HepG2 (cell line): ENCODE data around the gene OTOP2. TPM values are rescaled to one million over a fixed set of nuclear protein-coding genes. Genes with fewer than 3 reads are reported as not detected.

Experiments used
- ATF1 ChIP-seq: IDR thresholded peaks from 2 replicates; pipeline ENCODE4 v1.6.1; 2016; ENCODE audit warnings: mild to moderate bottlenecking, control low read depth
- KLF13 ChIP-seq: sonication (generic); formaldehyde crosslinking; IDR thresholded peaks from 2 replicates; pipeline ENCODE4 v1.4.0; 2020; ENCODE audit warnings: mild to moderate bottlenecking, missing genetic modification reagents
- NFE2 ChIP-seq: sonication (generic); formaldehyde crosslinking; IDR thresholded peaks from 2 replicates; pipeline ENCODE4 v1.4.0; 2020; ENCODE audit warnings: missing genetic modification reagents
- RBM22 ChIP-seq: fragments of 200-400 bp; formaldehyde crosslinking; optimal IDR thresholded peaks from 2 replicates; pipeline ENCODE3; 2017; ENCODE audit warnings: mild to moderate bottlenecking, low read length, moderate library complexity
- REPIN1 ChIP-seq: sonication (generic); formaldehyde crosslinking; IDR thresholded peaks from 2 replicates; pipeline ENCODE4 v1.8.0; 2022; ENCODE audit warnings: missing genetic modification reagents, low read depth, mild to moderate bottlenecking, borderline replicate concordance
- TERF1 ChIP-seq: sonication (generic); formaldehyde crosslinking; IDR thresholded peaks from 2 replicates; pipeline ENCODE4 v1.8.0; 2022; ENCODE audit warnings: mild to moderate bottlenecking, missing genetic modification reagents, moderate library complexity
- THAP11 ChIP-seq: IDR thresholded peaks from 2 replicates; pipeline ENCODE4 v1.6.1; 2016; ENCODE audit warnings: missing biosample characterization, missing genetic modification reagents
- TRAFD1 ChIP-seq: sonication (generic); formaldehyde crosslinking; IDR thresholded peaks from 2 replicates; pipeline ENCODE4 v1.5.1; 2020; ENCODE audit warnings: missing genetic modification reagents, mild to moderate bottlenecking, borderline replicate concordance
- ZFP36L2 ChIP-seq: sonication (generic); formaldehyde crosslinking; IDR thresholded peaks from 2 replicates; pipeline ENCODE4 v1.4.0; 2020; ENCODE audit warnings: missing genetic modification reagents
- ZFP37 ChIP-seq: sonication (generic); formaldehyde crosslinking; IDR thresholded peaks from 2 replicates; pipeline ENCODE4 v1.4.0; 2020; ENCODE audit warnings: missing genetic modification reagents, borderline replicate concordance
- ZNF280B ChIP-seq: sonication (generic); formaldehyde crosslinking; IDR thresholded peaks from 2 replicates; pipeline ENCODE4 v1.5.0; 2020; ENCODE audit warnings: missing genetic modification reagents, mild to moderate bottlenecking, borderline replicate concordance
- ZNF350 ChIP-seq: sonication (generic); formaldehyde crosslinking; IDR thresholded peaks from 2 replicates; pipeline ENCODE4 v1.4.0; 2020; ENCODE audit warnings: mild to moderate bottlenecking, low read depth, missing genetic modification reagents, borderline replicate concordance
- ZNF784 ChIP-seq: sonication (generic); formaldehyde crosslinking; IDR thresholded peaks from 2 replicates; pipeline ENCODE4 v1.5.1; 2020; ENCODE audit warnings: missing genetic modification reagents, mild to moderate bottlenecking, borderline replicate concordance
- polyA plus RNA-seq, 8 experiments: library from polyadenylated mRNA; depleted of rRNA in 3 of 8; stranded (reverse) in 7 of 8; unstranded in 1 of 8; fragments of >200 nt; fragmentation: Illumina TruSeq in 4 of 8; extraction: Trizol in 4 of 8; gene quantifications; 2 replicates each; pipeline versions ENCODE4 v1.2.1 to v1.2.3, GENCODE V29; 2011 to 2016; ENCODE audit warnings: low read depth in 4 of 8, missing spikeins in 1 of 8, mixed read lengths in 1 of 8; ENCODE audit not compliant: insufficient read depth in 1 of 8
- total RNA-seq, 5 experiments: library from RNA; depleted of rRNA; stranded (reverse); fragments of >200 nt; fragmentation: Illumina TruSeq; extraction: Trizol; gene quantifications; 2 replicates each; pipeline ENCODE4 v1.2.3, GENCODE V29; 2016; ENCODE audit warnings: low read depth in 1 of 5
- TF ChIP-seq, protein P1 (sequence below): sonication (generic); formaldehyde crosslinking; IDR thresholded peaks from 2 replicates; pipeline ENCODE4 v1.5.0; 2020; ENCODE audit warnings: mild to moderate bottlenecking, missing genetic modification reagents
- TF ChIP-seq, protein P2 (sequence below): sonication (generic); formaldehyde crosslinking; IDR thresholded peaks from 2 replicates; pipeline ENCODE4 v1.5.0; 2020; ENCODE audit warnings: missing genetic modification reagents, mild to moderate bottlenecking, borderline replicate concordance
- TF ChIP-seq, protein P3 (sequence below): fragments of 450-650 bp; IDR thresholded peaks from 2 replicates; pipeline ENCODE4 v1.6.1; 2017
- TF ChIP-seq, protein P4 (sequence below): sonication (generic); formaldehyde crosslinking; IDR thresholded peaks from 2 replicates; pipeline ENCODE4 v1.4.0; 2020; ENCODE audit warnings: low read depth, mild to moderate bottlenecking, missing genetic modification reagents

OTOP2 gene
- total and polyA plus RNA-seq, 2 of the 13 experiments (the other 11 are each of a cell fraction or from before 2014, with no cell fraction given), result not detected

- no peak for TF ChIP-seq TERF1 (CRISPR knock-in tag)
- TF ChIP-seq, protein P1, sequence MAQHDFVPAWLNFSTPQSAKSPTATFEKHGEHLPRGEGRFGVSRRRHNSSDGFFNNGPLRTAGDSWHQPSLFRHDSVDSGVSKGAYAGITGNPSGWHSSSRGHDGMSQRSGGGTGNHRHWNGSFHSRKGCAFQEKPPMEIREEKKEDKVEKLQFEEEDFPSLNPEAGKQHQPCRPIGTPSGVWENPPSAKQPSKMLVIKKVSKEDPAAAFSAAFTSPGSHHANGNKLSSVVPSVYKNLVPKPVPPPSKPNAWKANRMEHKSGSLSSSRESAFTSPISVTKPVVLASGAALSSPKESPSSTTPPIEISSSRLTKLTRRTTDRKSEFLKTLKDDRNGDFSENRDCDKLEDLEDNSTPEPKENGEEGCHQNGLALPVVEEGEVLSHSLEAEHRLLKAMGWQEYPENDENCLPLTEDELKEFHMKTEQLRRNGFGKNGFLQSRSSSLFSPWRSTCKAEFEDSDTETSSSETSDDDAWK, result no peak
- TF ChIP-seq, protein P2, sequence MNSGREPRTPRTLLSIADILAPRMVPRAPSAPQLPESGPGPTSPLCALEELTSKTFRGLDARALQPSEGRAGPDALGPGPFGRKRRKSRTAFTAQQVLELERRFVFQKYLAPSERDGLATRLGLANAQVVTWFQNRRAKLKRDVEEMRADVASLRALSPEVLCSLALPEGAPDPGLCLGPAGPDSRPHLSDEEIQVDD, result no peak
- TF ChIP-seq NFE2 (CRISPR knock-in tag), result no peak
- TF ChIP-seq ZNF784 (CRISPR knock-in tag), result no peak
- no peak for TF ChIP-seq ATF1 (CRISPR knock-in tag)
- no peak for TF ChIP-seq ZNF280B
- TF ChIP-seq, protein P3, sequence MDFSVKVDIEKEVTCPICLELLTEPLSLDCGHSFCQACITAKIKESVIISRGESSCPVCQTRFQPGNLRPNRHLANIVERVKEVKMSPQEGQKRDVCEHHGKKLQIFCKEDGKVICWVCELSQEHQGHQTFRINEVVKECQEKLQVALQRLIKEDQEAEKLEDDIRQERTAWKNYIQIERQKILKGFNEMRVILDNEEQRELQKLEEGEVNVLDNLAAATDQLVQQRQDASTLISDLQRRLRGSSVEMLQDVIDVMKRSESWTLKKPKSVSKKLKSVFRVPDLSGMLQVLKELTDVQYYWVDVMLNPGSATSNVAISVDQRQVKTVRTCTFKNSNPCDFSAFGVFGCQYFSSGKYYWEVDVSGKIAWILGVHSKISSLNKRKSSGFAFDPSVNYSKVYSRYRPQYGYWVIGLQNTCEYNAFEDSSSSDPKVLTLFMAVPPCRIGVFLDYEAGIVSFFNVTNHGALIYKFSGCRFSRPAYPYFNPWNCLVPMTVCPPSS, result no peak
- no peak for TF ChIP-seq KLF13 (CRISPR knock-in tag)
- no peak for TF ChIP-seq ZFP36L2 (CRISPR knock-in tag)
- TF ChIP-seq ZFP37, result no peak
- no peak for TF ChIP-seq ZNF350 (CRISPR knock-in tag)
- TF ChIP-seq TRAFD1 (CRISPR knock-in tag), result no peak
- no peak for TF ChIP-seq RBM22
- no peak for TF ChIP-seq REPIN1
- TF ChIP-seq, protein P4, sequence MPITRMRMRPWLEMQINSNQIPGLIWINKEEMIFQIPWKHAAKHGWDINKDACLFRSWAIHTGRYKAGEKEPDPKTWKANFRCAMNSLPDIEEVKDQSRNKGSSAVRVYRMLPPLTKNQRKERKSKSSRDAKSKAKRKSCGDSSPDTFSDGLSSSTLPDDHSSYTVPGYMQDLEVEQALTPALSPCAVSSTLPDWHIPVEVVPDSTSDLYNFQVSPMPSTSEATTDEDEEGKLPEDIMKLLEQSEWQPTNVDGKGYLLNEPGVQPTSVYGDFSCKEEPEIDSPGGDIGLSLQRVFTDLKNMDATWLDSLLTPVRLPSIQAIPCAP (CRISPR knock-in tag), result no peak
- TF ChIP-seq THAP11 (CRISPR knock-in tag), result no peak
These were observed 37.7 kb downstream of the OTOP2 start (continued) for GRCh38 chr17:74961657-74962350.
